Posterior vena cava (tissue), 2 donors: ENCODE measurements around the gene KCNH5. TPM values are rescaled to one million over a fixed set of nuclear protein-coding genes. Genes with fewer than 3 reads are reported as not detected.

ENCODE experiments used
- DNase-seq: peaks from one replicate; pipeline ENCODE4 v3.0.0-alpha.2; 2020; ENCODE audit warnings: low spot score
- intact Hi-C, 2 donors: fragments of 100-400 bp; cut with DNase I; formaldehyde crosslinking; loops; one replicate each; pipeline versions ENCODE4 v1.14.1 to v1.14.2; 2022 to 2023
- total RNA-seq, 2 donors: library from RNA; stranded (reverse); fragmentation: NEBNext Ultra II Directional; extraction: Animal tissue kit (Norgen Biotek cat#: 25700); gene quantifications; one replicate each; pipeline ENCODE4 v1.2.1, GENCODE V29; 2021
- donor health status: DM: yes; HTN: yes; CAD: no.
- donor health status: DM: yes; HTN: yes; CAD: no.

Gene KCNH5
- total RNA-seq, 2 donors from 2014 or later: not detected

DNA sequence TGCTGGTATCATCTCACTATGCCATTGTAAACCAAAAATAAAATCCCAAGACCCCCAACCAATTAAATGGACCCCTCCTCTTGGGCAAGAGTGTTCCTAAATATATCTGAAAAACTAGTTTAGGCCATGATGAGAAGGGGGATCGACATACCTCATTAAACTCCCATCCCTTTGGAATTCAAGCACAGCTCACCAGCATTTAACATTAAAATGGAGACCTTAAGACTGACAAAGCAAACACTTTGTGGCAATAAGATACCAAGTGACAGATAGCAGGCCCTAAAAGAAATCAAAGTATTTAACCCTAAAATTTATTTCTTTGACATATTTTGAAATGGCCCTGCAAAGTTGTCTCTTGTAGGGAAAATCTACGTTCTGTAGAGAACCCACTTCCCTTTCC, 387.9 kb downstream of the KCNH5 start:
- no peak for DNase-seq
- intact Hi-C loops: loop anchor here in 1 of 2 donors (10.0 kb wide), 1 partner anchor 1503 kb away; no protein-coding TSS in a partner anchor

- intact Hi-C loops: loop anchor here in 1 of 2 donors (2.0 to 10.0 kb wide), 2 partner anchors 16 to 1500 kb away; no protein-coding TSS in a partner anchor
- DNase-seq: no peak
Measured at GRCh38 chr14:62655166-62655565, 390.1 kb downstream of the KCNH5 start.

GRCh38 chr14:62654641-62655040, 390.6 kb downstream of the KCNH5 start:
- intact Hi-C loops: loop anchor here in 1 of 2 donors (2.0 to 10.0 kb wide), 2 partner anchors 16 to 1500 kb away; no protein-coding TSS in a partner anchor
- DNase-seq: no peak

Other genes starting within 250 kb of the KCNH5 start
- 10 to 100 TPM; 19.8 to 22.8 TPM for gene RHOJ, start 159.0 kb upstream of the KCNH5 start, total RNA-seq